Activated CD4-positive, alpha-beta T cell treated with anti-CD3 and anti-CD28 coated beads, Interleukin-2, Interleukin-6, amounts not matched to agents 100 ng/mL and 50 ng/mL, durations not matched to agents 16 hours and 8 hours (primary cell): Measurements from ENCODE around the gene FGA.

Experiments
- DNase-seq: peaks from one replicate; pipeline ENCODE4 v3.0.0-alpha.2; 2020

The FGA gene

DNA sequence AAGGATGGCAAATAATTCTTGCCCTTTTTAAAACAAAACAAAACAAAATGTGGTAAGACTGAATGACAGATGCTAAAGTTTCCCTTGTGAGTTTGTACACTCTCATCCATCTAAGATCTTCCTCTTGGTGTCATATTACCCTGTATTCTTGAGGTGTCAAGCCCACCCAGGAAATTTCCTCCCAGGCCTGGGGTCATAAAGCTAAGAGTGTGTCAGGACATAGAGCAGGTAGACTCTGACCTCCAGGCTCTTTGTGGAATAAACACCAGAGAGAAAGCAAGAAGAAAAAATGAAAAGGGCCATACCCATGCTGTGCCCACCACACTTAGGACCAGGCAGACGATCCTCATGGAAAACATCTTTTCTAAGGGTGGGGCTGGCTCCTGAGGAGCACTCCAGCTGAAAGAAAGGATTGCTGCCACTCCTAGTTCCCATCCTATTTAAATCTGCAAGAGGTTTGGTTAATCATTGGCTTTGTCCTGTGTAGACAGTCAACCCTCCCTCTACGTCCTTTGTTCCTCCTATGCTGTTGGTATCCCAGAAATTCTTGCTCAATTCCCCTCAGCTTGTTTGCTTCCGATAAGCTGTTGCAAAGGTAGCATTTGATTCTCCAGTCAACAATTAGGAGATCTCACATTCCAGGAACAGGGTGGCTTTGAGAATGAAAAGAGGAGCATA lies at the start of gene FGA:
Gene FGA (minus strand): TSS at position 414 of the 678 bp plus-strand sequence. CDS start 55 bp downstream, at position 359.
- DNase-seq = no peak

GRCh38 chr4:154634058-154634457 lies 43.5 kb upstream of the FGA start:
- DNase-seq = no peak

DNA sequence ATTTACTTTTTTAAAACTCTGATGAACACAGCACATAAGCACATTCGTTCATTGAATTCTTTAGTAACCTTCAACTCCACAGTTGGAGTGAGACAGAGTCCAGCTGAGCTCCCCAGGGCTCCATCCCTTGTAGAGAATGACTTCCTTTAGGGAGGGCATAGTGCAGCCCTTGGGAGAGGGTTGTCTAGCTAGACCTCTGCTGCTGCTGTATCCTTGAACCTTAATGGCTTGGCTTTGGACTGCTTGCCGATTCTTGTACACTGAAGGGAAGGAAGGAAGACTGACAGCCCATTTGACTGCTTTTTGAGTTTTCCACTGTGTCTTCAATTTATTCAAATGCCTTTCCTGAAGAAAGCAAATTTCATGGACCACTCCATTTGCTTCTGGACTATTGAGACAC lies 41.3 kb upstream of the FGA start:
- no peak for DNase-seq

DNA sequence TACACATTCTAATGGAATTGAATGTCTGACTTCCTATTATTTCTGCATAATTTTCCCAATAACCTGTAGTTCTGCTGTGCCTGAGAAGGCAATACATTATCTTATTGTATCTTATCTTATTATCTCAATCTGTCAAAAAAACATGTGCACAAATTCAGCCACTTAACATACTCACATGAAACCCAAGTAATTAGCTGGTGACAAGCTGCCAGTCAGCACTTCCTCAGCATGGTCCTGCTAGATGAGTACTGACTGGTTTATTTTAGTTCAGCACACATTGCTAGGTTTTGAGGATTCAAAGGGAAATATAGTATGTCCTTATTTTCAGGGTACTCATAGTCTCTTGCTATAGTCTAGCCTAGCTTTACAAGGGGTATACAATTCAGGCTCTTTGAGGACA lies 39.8 kb upstream of the FGA start:
- no peak for DNase-seq

DNA sequence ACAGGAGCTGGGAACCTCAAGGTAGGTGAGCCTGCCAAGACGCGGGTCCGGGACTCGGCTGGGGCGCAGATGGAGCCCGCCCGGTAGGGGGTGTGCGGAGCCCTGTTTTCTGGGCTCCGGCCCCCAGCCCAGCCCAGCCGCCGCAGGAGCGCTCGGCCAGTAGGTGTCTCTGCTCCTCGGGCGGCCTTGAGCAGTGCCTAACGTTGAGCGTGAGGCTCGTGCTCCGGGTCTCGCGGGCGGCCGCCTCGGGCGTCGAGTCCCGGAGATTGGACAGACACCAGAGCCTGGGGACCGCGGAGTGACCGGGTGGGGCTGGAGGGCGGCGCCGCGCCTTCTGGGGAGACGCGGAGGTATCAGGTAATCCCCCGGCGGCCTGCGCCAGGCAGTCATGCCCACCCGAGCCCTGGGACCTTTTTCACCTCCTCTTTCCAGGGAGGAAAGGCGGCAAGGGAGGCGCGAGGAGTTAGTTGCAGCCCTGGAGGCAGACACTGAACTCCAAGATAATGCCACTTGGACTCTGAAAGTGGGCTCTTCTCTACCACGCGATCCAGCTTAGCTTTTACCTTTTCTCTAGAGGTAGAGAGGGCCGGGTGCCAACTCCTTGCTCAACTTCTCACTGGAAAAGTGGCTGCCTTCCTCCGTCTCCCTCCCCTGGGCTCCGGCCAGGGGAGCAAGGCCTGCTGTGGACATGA lies 36.4 kb upstream of the FGA start:
- peak; percentile 73 for DNase-seq

DNA sequence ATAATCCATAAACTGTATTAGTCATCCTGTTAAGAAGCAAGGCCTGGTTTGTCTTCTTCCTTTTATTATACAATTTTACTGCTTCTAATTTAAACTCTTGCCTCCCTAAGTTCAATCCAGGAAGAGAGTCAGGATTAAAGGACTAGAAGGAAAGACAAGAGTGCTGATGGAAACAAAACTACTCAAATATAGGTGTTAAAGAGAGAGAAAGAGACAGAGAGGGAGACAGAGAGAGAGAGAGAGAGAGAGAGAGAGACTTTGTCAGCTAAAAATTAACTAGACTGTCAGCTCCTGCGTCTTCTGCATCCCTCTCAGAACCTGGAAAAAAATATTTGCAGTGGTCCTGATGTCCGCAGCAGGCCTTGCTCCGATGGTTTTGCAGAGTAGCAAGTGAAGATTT lies 35.4 kb upstream of the FGA start:
- no peak for DNase-seq

GRCh38 chr4:154623995-154624394 lies 33.5 kb upstream of the FGA start:
- no peak for DNase-seq

GRCh38 chr4:154623436-154623835 lies 32.9 kb upstream of the FGA start:
- DNase-seq = no peak

- peak; percentile 46 for DNase-seq
These were observed 32.1 kb upstream of the FGA start for GRCh38 chr4:154622598-154622997.

- no peak for DNase-seq
These were observed 29.6 kb upstream of the FGA start for GRCh38 chr4:154620111-154620510.

GRCh38 chr4:154618708-154619315 lies 28.3 kb upstream of the FGA start:
- DNase-seq = peak; percentile 57

GRCh38 chr4:154617820-154618317 lies 27.3 kb upstream of the FGA start:
- no peak for DNase-seq

DNA sequence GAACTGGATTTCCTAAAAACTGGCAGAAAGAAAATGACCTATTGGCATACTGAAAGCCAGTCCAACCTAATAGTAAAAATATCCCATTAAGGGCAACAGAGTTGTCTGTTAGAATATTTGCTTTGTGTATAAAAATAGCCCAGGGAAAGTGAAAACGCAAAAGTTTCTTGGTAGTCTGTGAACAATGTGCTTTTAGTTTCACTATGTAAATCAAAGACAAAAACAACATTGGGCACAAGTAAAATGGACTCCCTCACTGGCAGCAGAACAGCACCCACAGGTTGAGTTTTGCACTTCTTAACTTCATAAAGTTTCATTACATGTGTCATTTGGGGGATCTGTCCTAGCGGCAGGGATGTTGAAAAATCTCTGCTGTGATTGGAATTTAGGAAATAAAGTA lies 26.2 kb upstream of the FGA start:
- no peak for DNase-seq

DNA sequence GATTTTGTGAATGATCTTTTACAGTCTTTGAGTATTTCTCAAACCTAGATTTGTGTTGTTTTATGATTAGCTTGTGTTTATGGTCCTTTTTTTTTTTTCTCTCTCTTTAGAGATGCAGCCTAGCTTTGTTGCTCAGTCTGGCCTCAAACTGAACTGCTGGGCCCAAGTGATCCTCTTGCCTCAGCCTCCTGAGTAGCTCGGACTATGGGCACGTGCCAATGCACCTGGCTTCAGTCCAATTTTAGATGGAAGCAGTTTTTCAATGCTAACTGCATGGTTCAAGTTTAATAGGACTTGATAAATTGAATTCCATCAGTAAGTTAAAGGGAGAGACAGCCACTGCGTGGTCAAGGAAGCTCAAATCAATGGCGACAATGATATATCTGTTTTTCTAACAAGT lies 25.7 kb upstream of the FGA start:
- DNase-seq = no peak

DNA sequence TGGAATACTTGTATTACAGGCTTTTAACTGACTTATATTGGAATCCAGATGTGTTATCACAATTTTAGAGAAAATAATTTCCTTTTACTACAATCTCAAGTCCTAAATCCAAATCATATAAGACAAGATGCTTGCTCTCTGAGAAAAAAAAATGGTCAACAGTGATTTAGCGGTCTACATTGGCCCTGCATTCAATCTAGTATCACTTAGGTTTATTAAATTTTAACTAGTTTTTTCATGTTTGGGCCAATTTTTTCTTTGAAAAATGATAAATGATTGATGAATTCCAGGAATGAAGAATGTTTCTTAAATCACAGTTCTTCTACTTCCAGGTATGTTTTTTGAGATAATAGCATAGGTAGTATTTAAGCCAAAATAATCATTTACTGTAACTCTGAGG lies 24.7 kb upstream of the FGA start:
- no peak for DNase-seq

- DNase-seq = no peak
These were observed 23.8 kb upstream of the FGA start for GRCh38 chr4:154614306-154614705.

- DNase-seq = no peak
These were observed 22.2 kb upstream of the FGA start, which contains the start of gene FGG for GRCh38 chr4:154612472-154613414. TSS of gene FGG (minus strand) at chr4:154612656. CDS start at chr4:154612609, 47 bp downstream.

- no peak for DNase-seq
These were observed 21.3 kb upstream of the FGA start for GRCh38 chr4:154611833-154612232.

DNA sequence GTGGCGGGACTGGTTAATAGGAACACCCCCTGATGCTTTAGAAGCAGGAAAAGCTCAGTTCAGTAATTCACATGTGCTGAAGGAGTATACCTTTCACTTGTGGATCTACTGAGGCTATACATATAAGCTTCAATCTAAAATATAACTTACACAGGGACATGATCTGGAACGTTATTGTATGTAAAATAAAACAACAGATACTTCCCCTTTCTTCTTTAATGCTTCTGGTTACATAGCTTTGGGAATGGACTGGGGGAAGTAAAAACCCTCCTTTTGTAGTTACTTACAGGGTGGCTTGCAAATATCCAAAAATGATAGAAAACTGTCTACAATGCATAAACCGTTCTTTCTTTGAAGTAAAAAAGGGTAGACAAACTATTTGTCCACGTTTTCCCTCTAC lies 20.0 kb upstream of the FGA start:
- no peak for DNase-seq

DNA sequence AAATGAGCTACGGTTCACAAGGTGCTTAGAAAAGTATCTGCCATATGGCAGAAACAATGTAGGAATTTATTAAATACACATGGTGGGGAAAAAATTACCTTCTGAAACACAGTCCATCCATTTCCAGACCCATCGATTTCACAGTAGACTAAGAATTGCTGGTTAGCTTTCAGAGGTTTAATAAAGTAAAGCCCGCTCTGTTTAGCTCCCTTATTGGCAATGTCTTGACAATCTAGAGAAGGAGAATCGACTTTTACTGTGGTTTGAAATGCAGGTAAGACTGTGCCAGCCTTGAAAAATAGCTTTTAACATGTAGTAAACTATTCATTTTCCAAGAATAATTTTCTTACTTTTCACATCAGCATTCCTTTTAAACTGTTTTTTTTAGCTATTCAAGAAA lies 19.0 kb upstream of the FGA start:
- no peak for DNase-seq

DNA sequence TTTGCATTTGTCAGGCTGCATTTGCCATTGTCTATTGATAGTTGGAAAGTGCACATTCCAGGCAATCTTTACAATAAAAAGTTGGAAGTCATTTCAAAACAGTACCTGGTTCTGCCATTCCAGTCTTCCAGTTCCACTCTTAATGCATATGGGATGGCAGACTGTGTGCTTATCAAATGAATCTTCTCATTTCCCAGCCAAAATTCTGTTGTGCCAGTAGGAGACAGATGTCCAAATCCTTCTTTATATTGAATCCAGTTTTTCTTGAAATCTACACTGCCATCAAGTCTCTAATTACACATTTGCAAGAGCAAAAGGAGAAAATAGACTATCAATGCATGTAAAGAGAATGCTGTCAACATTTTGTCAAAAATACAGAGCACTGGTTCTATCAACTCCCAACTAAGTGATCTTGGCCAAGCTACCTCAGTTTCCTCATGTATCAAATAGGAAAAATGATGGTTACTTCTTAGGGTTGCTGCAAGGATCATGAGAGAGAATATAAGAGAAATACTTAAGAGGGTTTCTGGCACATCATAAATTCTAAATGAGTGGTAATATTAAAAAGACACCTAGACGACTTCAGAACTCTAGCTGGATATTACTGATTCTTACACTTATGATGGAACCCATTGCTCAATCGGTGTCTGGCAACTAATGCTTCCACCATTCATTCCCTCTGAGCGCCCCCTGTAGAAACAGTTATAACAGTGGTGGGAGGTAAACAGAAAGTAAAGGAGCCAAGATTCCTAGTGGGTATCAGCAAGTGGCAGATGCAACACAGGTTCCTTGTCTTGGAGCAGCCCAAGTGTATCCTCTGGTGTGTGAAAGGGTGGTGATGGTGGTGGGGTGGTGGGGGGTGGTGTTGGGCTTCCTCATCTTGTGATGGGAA lies 18.1 kb upstream of the FGA start:
- no peak for DNase-seq
